ENCODE data around the gene GLIS1.

The GLIS1 gene

DNA sequence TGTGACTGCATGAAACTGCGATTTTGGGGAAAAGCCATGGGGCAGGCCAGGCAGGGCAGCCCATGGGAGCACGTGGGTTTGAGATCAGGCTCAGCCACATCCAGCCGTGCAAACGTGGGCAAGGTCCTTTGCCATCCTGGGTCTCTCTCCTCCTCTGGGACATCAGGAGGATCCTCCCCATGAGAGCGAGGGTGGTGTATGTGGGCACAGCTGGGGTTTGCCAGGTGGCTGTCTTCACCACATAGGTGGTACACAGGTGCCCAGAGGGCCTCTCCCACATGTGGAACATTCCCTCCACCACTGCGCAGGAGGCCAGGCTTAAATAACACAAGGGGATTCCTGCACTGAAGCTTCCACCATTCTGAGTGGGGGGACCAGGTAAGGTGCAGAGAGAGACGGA lies 143.1 kb downstream of the GLIS1 start:
- DNase-seq (ENCODE audit: low read depth in 2 of 2, low spot score in 1 of 2) = no peak

DNA sequence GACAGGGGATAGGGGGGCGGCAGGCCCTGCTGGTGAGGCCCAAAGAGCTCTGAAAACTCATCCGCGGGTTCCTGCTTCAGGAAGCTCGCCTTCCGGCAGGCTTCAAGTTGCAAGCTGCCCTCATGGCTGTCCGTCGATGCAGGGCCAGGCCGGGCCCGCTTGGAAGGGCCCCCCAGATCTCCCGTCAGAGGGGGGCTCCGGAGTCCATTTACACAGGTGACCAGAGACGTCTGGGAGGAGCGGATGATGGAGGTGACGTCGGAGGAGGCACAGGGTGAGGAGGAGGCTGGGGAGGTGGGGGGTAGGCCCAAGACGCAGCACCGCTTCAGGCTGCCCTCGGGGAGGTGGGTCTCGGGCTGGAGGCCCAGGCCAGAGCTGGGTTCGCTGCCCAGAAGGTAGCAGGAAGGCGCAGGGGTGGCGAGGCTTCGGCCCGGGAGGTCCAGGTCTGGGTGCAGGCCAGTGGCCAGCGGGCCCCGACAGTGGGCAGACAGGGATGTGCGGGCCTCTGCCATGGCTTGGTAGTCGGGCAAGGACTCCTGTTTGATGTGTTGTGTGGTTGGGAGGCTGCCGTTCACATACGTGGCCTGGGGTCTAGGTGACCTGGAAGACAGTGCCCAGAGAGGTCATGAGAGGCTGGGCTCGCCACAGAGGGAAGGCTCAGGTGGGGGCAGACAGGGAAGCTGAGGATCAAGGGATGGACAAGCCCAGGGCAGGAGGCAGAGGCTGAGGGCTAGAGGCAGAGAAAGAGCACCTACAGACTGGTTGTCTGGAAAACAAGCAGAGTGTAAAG lies 144.4 kb downstream of the GLIS1 start:
- DNase-seq (ENCODE audit: low read depth in 2 of 2, low spot score in 1 of 2) = no peak

DNA sequence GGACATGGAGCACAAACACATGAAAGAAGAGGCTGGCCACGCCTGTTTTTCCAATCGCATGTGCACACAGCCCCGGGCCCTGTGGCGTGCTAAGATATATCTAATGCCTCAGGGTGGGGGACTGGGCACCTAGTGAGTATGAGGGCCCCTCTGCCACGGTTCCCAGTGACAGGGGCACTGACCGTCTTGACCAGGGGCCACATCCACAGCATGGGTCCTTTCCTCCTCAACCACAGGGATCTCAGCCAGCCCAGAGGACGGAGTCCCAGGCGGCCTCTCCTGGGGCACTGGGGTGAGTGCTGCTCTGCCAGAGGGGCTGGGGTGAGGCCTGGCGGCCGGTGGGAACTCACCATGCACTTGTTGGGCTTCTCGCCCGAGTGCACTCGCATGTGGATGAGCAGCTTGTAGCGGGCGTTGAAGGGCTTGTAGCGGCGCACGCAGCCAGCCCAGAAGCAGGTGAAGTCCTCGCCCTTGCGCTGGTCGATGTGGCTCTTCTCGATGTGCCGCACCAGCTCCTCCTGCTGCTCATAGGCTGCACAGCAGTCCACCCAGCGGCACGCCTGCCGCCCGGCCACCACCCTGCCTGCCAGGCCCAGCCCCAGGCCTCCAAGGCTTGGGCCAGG lies 145.1 kb downstream of the GLIS1 start:
- no peak for DNase-seq (ENCODE audit: low read depth in 2 of 2, low spot score in 1 of 2)

DNA sequence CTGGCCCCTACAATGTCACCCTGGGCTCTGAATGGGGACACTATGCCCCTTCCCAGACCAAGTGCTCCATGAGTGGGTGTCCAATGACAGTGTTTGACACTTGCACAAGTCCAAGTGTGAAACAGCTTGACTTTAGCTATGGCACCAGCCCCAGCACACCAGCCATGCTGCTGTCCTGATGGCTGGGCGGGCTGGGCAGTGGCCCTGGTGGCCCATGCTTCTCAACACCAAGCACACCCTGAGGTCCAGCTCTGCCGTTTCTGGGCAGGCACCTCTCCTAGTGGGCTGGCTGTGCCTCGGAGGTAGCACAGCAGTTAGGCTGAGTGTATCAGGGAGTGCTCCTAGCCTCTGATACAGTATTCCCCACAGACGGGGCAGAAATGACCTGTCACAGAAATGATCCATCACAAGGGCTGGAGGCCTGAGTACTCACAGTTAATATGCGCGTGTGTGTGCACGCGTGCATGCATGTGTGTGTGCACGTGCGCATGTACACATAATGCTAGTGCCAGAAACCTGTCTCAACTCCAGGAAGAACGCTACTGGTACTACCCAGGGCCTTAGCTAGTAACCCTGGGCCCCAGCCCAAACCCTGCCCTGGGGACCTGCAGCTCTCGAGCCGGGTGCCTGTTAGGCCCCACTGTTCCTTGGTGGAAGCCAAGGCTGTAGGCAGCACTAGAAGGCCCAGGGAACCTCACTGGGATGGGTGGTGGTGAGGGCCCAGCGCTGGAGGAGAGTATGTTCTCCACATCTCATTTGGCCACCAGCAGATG lies 145.8 kb downstream of the GLIS1 start:
- no peak for DNase-seq (ENCODE audit: low read depth in 2 of 2, low spot score in 1 of 2)

DNA sequence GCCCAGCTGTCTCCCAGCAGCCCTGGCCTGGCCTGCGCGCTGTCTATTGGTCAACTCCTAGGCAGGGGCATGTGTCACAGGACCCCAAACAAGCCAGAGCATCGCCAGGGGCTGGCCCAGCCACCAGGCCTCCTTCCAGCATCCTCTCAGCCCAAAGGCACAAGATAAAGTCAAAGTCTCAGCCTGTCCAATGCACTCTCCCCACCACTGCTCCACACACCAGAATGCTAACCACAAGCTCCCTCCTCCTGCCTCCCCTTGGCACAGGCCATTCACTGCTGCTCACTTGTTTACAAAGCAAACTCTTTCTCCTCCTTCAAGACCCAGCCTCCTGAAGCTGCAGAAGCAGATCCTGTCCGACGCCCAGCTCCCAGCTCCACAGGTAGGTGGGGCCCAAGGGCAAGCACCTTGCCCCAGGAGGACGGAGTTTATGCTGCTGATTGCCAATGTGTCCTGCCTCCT lies 146.4 kb downstream of the GLIS1 start:
- DNase-seq (ENCODE audit: low read depth in 2 of 2, low spot score in 1 of 2) = no peak

DNA sequence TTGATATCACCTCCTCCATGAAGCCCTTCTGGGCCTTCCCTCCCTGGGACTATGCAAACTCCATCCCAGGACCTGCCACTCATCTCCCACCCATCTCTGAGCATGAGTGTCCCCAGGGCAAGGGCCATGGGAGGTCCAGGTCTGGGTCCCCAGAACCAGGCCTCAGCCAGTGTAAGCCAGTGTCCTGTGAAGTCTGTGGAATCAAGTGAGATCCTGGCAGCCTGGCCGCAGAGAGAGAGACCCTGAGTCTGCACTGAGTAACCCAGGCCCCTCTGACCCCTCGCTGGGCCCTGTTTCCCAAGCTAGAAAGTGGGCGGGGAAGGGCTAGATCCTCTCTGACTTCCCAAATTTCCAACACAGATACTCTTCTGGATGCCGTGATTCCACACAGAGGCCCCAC lies 147.0 kb downstream of the GLIS1 start:
- DNase-seq (ENCODE audit: low read depth in 2 of 2, low spot score in 1 of 2) = no peak

DNA sequence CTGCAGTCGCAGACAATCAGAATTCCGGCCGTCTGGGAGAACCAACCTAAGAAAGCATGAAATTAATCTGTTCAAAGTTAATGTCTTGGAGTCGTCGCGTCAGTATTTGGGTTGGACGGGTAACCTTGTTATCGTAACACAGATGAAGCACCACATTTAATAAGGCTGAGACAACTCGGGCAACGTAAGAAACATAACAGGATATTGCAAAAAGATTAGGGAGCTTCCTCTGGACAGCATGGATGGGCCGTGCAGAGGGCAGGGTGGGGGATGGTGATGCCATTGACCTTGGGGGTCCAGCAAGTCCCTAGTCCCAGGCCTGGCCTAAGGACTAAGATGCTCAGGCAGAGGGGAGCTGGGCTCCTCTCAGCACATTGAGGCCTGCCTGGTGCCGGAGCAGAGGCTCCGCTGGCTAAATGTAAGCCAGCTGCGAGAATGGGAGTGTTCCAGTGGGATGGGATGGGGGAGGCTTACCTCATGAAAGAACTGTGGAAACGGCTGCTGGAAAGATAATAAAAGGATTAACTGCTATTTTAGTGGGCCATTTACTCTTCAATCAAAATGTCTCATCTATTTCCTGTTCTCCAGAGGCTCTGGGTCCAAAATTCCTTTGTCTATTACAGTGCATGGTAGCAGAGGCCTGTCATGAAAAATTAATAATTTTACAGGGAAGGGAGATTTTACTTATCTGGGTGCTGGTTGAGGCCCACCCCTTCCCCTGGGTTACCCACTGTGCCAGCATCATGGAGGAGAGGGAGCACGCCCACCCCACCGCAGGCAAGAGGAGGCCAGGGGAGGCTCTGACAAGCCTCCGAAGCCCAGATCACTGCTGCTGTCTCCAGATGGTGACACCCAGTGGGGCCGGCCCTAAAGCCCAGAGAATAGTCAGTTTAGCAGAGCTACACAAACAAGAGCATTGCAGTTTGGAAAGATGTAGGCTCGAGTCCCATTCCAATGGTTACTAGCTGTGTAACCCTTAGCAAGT lies 148.1 kb downstream of the GLIS1 start:
- no peak for DNase-seq (ENCODE audit: low read depth in 2 of 2, low spot score in 1 of 2)

DNA sequence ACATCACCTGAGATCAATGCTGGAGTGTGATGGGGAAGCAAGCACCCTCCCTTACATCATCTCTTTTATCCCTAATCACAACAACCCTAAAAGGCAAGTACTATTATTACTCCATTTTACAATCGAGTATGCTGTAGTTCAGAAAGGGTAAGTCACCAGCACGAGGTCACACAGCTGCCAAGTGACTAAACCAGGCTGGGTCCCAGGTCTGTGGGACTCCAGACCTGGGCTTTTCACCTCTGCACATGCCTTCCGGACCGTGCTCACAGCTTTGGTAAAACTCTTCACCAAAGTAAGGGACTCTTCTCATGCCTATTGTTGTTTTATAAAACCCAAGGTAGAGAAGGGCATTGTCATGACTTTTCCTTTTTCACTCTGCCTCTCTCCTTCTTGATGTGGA lies 148.9 kb downstream of the GLIS1 start:
- no peak for DNase-seq (ENCODE audit: low read depth in 2 of 2, low spot score in 1 of 2)

DNA sequence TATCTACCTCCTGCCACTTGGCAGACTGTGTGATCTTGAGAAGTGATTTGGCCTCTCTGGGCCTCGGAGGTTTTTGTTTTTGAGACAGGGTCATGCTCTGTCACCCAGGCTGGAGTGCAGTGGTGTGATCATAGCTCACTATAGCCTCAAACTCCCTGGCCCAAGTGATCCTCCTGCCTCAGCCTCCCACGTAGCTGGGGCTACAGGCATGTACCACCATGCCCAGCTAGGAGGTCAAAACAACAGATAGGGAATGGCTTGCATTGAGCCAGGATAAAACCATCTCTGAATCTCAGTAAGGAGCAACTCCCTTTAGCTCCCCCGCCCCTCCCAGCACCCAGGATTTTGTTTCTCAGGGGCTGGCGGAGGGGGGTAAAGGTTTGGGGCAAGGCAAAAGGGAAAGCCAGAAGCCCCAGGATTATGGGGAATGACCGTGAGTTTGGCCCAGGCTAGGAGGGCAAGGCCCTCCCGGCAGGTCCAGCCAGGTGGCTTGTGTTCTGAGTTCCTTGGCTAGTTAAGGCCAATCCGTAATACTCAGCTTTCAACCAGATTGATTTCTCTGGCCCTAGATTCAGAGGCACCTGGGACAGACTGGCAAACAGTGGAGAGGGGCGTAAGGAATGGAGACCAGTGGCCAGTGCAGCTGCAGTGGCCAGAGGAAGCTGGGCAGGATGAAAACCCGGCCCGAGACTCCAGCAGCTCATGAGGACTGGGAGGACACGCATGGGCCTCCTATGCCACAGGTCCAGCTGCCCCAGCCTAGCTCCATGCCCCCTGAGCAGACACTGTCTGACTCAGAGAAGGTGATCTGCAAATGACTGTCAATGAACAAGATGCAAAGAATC lies 149.7 kb downstream of the GLIS1 start:
- DNase-seq (ENCODE audit: low read depth in 2 of 2, low spot score in 1 of 2) = no peak

DNA sequence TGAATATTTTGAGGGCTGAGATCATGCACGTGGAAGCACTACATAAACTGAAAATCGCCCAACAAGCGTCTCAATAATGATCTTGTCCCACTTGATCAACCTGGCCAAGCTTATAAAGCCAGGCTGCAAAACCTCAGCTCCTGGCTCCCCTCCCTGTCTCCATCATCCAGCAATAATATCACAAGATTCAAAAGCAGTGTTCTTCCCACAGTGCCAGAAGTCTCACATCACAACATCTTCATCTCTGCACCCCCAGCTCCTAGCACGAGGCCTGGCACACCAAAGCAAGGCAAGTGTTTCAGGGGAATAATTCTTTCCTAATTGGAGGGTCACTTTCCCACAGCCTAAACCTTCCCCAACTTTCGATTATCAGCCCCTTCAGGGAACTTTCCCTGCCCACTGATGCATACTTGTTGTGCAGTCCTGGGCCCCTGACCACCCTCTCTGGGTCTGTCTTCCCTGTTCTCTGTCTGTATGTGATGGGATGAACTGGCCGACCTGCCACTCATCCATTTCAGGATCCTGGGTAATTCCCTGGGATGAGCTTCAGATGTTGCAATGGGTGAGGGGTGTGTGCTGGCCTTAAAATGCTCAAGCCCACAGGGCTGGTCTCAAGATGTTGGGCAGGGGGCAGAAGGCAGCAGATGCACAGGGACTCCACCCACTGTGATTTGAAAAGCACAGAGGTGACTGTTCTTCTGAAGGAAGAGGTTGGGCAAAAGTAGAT lies 150.7 kb downstream of the GLIS1 start:
- DNase-seq (ENCODE audit: low read depth in 2 of 2, low spot score in 1 of 2) = no peak

DNA sequence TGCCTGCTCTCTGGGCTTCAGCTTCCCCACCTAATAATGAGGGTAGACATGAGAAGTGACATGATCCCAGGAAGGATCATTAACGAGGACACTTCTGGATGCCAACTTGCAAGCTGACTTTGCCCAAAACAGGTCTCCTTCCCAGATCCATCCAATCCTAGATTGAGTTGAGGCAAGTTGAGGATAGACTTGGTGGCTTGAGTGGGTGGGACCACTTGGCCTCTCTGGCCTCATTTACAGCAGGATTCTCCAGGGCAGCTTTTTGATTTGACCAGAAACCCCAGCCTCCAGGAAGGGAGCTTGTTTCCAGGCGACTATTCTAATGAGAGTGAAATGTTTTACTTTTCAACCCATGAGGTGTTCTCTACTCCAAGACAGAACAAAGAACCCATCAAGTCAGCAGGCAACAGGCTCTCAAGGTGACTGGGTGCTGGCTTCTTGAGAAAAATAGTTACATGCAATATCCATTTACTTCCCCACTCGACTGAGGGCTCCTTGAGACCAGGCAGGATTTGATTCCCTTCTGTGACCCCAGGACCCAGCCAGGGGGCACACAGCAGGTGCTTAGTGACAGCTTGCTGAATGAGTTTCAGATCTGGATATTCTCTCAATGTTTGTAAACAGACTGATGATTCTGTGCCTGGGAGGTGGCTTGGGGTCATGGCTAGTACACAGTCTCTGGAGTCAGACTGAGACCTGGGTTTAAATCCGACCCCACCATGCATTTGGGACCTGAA lies 151.5 kb downstream of the GLIS1 start:
- DNase-seq (ENCODE audit: low read depth in 2 of 2, low spot score in 1 of 2) = no peak

DNA sequence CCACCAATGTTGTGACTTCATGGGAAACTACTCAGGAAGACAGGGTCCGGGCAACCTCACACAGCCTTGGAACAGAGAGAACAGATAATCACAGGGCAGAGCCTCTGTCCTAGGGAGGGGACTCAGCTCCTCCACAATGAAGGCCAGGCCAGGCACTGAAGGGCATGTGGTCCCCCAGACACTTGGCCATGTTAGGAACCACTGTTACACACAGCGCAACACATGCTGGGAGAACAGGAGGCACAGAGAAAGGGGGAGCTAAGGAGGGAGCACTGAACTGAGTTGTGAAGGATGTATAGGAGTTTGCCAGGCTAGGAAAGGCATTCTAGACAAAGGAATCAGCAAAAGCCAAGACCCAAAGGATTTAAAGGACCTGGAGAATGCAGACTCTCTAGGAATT lies 152.2 kb downstream of the GLIS1 start:
- no peak for DNase-seq (ENCODE audit: low read depth in 2 of 2, low spot score in 1 of 2)

DNA sequence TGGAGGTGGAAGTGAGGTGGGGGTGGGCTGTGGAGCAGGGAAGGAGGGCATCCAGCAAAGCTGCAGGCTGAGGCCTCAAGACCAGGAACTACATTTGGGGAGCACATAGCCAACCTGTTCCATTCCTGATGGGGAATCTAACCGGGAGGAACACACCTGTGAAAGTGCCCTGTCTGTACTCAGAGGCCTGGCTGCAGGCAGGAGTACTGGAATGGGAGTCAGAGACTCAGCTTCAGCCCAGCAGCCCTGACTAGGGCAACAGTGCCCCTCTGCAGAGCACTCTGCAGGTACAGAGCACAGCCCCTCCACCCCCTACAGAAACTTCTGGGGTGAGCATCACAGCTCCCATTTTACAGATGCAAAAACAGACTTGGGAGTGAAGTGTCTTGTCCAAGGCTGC lies 153.4 kb downstream of the GLIS1 start:
- no peak for DNase-seq (ENCODE audit: low read depth in 2 of 2, low spot score in 1 of 2)

DNA sequence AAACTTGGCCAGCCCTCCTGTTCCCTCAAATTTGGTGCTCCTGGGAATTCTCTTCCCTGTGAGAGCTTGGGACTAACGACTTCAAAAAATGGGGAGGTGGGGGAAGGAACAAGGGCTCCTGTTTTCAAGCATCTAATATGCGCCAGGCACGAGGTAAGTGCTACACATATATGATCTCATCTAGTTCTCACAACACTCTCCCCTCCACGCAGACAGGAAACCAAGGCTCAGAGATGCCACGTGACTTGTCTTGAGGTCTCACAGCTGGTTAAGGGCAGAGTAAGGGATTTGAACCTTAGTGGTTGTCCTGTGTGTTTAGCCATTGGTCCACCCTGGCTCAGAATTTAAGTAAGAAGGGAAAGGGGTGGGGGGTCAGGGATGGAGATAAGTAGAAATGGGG lies 153.8 kb downstream of the GLIS1 start:
- DNase-seq (ENCODE audit: low read depth in 2 of 2, low spot score in 1 of 2) = peak; percentile 16 to 38

DNA sequence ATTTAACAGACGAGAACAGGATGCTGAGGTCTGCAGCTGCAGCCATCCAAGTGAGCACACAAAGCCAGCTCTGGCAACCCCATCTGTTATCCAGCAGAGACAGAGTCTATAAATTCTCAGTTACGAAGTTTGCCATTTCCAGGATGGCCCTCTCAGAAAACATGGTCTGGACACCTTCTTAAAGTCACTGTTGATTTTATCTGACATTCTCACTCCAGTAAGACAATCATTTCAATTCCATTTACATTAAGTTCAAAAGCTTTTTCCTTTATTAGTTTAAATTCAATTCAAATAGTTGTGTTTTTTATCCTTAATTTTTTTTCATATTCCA lies 154.2 kb downstream of the GLIS1 start:
- no peak for DNase-seq (ENCODE audit: low read depth in 2 of 2, low spot score in 1 of 2)

DNA sequence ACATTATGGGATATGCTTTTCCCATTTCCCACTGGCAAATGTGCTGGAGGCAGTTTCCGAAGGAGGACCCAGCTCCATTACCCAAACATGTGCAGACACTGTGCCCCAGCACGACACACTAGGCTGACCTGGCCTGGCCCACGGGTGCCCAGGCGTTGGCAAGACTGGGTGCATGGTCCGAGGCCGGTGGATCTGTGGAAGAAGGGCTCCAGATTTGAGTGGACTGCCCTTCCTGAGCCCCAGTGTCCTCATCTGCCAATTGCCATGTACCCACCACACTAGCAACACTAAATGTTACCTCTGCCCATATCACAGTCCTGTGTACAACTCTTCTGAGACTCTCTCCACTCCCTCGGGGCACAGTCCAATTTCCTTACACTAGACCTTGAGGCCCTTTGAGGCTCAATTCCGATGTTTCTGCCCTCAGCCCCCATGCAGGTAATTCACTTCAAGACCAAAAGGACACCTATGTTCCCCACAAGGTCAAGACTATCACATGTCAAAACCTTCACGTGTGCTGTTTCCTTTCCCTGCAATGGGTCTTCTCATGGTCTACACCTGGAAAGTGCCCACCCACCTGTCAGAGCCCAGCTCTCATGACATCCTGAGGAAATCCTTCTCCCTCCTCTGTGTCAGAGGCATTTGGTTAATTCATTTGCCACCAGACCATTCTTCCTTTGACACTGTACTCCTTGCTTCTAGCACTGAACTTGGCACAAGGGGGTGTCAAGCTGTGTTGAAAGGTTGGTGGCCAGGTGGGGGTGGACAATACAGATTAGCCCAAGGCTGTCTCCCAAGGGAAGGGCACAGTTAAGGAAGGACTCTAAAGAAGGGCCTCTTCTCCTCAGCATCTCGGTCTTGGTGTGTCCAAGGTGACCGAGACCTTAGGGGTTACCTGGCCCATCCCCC lies 154.8 kb downstream of the GLIS1 start:
- no peak for DNase-seq (ENCODE audit: low read depth in 2 of 2, low spot score in 1 of 2)

DNA sequence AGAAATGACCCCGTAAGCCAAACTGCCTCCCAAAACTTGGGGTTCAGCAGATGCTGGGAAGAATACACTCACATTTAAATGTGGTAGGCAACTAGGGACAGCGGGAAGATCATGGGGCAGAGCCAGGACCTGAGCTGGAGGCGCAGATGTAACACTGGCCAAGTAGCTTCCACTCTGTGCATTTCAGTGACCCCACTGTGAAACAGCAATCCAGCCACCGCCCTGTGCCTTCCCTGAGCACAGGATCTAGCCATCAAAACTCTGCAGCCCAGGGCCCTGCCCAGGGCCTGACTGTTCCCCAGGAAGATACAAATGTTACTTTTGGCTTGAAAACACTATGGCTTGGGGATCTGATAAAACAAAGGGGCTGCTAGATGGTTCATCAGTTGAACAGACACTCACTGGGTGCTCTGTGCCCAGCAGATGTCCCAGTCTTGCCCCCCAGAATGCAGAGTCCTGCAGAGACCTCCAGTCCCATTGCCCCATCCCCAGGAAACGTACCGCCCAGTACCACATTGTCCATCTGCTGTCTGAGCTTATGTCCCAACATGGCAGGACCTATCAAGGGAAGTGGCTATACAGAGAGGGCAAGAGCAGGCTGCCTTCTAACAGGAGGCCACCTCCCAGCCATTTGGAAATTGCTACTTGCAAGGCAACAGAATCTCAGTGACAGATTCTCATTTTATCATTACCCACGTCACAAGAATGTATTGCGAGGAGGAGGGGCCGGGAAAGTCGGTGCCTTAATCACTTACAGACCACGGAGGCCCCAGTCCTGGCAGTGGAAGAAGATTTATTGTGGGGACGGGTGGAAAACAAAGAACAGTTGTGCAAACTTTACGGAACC lies 155.7 kb downstream of the GLIS1 start:
- DNase-seq (ENCODE audit: low read depth in 2 of 2, low spot score in 1 of 2) = no peak

All from stimulated activated CD8-positive, alpha-beta memory T cell treated with anti-CD3 and anti-CD28 coated beads, Interleukin-4, amount 100 ng/mL, for 4 hours (primary cell).